HG03159 (cell line): Measurements from ENCODE around the gene SV2C.
"Not testable (repeated sequence)": the region's sequence is repeated elsewhere in the genome, so short reads cannot be mapped to it uniquely, and the experiment has no call there.

ENCODE experiments used
- ATAC-seq: cut with Tn5 transposase; IDR thresholded peaks from one replicate; pipeline ENCODE4 v1.9.1; 2021; ENCODE audit warnings: mild to moderate bottlenecking, moderate library complexity; ENCODE audit not compliant: unreplicated experiment

SV2C gene, protein sequence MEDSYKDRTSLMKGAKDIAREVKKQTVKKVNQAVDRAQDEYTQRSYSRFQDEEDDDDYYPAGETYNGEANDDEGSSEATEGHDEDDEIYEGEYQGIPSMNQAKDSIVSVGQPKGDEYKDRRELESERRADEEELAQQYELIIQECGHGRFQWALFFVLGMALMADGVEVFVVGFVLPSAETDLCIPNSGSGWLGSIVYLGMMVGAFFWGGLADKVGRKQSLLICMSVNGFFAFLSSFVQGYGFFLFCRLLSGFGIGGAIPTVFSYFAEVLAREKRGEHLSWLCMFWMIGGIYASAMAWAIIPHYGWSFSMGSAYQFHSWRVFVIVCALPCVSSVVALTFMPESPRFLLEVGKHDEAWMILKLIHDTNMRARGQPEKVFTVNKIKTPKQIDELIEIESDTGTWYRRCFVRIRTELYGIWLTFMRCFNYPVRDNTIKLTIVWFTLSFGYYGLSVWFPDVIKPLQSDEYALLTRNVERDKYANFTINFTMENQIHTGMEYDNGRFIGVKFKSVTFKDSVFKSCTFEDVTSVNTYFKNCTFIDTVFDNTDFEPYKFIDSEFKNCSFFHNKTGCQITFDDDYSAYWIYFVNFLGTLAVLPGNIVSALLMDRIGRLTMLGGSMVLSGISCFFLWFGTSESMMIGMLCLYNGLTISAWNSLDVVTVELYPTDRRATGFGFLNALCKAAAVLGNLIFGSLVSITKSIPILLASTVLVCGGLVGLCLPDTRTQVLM

DNA sequence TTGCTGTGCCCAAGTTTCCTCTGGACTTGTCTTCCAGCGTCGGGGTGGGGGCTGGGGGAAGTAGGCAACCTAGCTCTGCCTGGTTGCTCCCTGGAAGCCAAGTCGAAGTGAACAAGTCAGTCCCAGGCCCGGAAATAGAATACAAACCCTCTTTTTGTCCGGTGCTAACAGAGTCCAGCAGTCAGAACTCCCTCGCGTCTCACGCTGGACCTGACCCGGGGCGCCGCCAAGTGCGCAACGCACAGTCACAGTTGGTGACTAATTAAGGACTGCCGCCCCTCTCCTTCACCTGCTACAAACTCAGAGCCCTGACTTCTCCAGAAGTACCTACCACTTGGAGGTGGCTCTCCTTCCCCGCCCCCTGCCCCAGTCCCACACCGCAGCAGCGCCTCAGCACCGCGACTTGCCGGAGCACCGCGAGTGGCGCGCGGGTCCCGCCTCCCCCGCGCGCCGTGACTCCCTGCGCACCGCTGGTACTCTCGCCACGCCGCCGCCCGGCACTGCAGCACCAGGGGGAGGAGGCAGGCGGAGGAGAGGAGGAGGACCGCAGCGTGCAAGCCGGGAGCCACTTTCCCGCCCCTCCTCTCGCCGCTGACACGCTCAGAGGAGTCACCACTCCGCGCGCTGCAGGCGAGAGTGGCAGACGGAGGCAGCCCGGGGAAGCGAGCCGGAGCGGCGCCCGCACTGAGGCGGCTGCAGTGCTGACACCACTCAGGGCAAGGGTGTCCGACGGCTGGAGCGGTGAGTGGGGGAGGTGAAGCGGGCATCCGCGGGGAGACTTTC, at the start of gene SV2C:
Gene SV2C, plus strand, starts transcription at position 612 of the 783 bp plus-strand sequence. CDS start 48,368 bp downstream, outside the sequence.
- no peak for ATAC-seq

GRCh38 chr5:76037736-76038151, 45.4 kb upstream of the SV2C start:
- ATAC-seq: not testable (repeated sequence)

GRCh38 chr5:76038212-76038611, 45.0 kb upstream of the SV2C start:
- no peak for ATAC-seq

DNA sequence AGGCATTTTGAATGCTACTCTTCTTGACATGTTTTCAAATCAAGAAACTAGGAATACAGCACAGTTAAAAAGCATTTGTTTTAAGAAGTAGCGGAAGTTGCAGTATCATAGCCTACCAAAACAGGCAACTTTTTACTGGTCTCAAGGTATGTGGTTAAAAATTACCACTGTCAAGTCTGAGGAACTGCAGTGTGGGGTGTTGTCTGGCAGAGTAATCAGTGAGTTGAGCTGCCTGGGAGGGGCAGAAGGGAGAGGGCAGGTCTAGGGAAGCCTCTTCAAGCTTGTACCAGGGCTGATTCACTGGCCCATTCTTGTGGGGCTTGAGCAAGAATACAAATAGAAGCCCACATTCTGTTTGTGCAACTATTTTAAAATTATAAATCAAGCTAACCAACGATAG, 42.4 kb upstream of the SV2C start:
- ATAC-seq: no peak

GRCh38 chr5:76041863-76042262, 41.3 kb upstream of the SV2C start:
- no peak for ATAC-seq

DNA sequence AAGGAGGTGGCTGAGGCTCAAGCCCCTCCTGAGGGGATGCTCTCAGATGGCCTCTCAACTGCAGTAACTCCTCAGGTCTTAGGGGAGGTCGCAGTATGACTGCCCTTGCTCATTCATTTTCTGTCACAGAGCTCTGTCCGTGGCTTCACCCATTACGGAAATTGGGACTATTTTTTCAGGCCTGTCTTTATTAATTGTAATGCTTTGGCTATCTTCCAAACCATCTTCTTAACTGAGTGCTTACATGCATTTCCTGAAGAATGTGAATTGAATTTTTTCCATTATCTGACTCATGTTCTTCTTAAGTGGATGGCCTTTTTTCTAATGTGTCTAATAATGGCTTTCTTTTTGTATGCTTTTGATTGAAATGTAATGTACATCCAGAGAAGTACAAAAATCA, 36.4 kb upstream of the SV2C start:
- ATAC-seq: no peak

DNA sequence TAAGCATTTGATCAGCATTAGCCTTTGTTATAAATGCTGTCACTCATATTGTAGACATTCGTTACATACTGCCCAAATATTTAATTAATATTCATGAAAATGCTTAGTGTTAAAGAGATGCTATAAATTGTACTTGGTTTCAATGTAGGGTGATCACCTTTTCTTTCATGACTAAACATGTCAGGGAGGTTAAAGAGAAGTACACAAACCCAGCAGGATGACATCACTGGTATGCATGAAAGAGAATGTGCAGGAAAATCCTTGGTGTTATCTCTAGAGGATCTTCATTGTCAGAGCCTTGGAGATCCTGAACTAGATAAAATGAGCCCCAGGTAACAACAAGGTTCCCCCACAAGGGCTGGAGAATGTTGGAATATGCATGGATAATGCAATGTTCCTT, 33.0 kb upstream of the SV2C start:
- no peak for ATAC-seq

GRCh38 chr5:76062502-76063041, 20.6 kb upstream of the SV2C start:
- no peak for ATAC-seq

DNA sequence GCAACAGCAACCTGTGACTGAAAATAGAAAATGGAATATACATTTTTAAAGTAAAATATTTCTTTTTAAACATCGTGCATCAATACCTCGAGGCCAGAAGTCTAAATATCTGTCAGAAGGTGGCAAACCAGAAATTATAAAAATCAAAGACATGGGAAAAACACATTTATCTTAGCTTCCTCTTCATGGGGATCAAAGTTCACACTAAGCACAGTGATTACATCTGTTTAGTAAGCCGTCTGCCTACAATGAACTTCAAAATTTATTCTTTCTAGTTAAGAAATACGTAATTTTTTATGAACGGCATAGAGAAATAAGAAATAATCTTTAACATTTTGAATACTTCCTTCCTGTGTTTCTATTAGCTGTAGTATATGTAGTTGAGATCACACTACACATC, 17.9 kb upstream of the SV2C start:
- no peak for ATAC-seq

DNA sequence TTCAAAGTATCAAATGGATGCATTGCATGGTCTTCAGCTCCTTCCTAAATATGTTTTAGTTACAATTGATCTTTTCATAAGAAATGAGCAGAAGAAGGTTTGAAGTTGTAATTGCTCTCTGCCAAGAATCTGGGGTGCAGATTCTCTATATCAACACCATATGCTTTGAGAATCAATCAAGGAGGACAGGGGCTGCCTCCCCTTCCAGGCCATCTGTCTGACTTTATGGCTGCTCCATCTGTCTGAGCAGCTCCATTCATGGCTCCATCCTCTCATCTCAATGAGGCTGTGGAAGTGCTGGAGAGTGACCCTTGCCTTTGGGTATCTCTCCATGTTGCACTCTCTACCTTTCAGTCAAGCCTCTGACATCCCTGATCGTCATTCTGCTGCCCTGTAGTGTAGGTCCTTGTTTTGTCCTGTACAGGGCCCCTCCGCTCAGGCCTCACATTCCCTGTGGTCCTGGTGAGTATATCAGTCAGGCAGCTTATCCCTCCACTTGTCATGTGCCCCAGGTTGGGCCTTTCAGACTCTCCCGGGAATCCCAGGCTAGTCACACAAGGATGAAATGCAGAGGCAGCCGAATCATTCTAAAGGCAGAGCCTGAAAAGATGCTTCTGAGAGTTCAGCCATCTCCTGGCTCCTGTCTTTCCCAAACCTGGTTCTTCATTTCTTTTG, 14.0 kb upstream of the SV2C start:
- ATAC-seq: no peak

DNA sequence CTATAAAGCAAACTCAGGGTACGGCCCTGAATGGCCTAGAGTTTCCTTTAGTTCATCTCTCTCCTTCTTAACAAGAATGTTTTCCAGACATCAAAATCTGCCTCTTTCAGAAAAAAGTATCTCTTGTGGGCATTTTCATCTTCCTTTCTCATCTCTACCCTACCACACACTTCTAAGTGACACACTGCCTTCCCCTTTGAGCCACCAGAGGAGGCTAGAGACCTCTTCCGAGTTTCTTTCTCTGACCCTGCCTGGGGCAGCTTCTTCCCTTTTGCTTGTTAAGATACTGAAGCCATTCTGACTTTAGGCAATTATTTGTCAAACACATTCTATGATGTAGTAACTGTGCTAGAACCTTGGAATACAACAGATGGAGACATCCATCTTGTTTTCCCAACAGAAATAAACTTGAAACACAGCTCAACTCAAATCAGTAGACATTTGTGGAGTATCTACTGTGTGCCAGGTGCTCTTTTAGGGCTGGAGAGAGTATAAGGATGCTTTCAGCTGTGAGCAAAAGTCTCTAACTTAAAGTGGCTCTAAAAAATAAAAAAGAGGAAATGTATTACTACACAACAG, 8.6 kb upstream of the SV2C start:
- no peak for ATAC-seq

GRCh38 chr5:76081811-76082771, 1.1 kb upstream of the SV2C start:
- no peak for ATAC-seq

DNA sequence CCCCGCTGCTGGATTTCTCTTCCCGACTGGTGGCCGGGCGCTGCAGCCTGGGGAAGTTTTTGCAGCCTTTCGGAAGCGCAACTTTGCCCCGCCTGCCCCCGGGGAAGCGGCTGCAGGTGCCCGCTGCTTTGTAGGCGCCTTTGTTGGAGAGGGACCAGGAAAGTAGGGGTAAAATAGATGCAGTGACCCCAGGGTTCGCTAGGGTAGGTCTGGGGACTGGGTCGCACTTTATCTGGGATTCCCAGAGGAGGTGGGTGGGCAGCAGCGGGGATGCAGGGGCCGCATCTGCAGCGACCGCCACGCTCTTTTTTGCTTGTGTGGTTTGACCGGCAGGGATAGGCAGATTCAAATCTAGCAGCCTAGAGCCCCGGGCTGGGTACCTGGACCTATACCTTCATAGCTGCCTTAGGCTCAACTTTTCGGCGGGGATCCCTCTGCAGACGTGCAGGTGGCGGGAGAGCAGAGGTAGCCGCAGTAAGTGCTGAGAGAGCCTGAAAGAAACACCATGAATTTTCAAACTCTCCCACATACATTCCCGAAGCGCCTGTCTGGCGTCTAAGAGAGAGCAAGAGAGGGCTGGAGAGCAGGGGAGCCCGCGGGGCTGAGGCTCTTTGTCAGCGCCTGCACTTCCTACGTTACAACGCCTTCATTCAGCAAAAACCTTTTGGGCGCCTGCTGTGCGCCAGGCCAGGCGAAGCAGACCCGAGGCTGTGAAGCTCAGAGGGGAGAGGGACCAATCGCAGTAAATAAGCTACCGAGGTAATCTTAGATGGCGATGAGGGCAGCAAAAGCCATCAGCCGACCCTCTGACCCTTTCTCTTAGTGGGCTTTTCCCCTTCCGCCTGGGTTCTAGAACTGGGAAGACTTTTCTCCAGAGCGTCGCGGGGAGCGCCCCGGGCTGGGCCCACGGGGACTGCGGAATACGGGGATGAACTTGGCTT, 642 bp downstream of the SV2C start:
- no peak for ATAC-seq

DNA sequence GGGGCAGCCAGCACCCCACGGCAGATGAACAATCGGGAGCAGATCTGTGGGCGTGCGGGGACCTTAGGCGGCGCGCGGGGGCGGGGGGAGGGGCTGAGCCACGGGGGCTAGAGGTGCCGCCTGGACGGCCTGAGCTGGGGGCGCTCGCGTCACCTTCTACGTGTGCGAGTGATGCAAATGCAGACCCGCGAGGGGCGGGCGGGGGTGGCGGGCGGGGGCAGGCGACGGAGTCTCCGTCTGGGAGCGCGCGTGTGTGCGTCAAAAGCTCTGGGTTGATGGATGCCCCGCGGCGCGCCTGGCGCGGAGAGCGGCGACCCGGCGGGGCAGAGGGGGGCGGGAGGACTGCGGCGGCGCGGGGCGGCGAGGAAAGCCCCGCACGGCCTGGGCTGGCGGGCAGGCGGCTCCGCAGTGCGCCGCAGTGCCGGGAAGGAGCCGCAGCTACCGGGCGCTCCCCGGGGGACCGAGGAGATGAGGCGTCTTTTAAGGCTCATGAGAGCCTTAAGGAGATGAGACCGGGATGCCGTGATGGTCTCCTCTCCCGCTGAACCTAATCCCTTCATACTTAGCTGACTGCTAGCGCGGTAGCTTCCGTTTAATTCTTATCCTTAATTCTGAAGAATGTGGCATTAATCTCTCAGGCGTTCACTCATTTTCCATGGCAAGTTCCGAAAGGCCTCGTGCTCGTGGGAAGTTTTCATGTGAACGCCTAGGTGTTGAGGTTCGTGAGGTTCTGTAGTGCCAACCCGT, 1.5 kb downstream of the SV2C start:
- ATAC-seq: no peak

GRCh38 chr5:76085243-76085579, 2.0 kb downstream of the SV2C start:
- no peak for ATAC-seq

DNA sequence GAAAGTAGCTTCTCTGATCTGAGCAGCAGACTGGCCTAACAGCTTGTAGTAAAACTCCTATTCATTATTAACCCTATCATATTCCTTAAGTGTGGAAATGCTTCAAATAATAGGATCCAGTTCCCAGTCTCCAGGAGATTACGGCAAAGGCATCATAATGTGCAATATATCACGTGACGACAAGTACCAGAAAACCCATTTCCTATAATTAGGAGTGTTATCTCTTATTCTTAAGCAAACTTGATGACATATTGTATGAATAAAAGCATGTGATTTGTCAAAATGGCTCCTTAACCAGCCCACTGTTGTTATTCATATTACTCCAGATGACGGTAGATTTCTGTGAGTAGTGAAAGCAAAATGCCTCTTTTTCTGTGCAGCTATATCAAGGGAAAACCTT, 2.9 kb downstream of the SV2C start:
- no peak for ATAC-seq

GRCh38 chr5:76089156-76089555, 6.0 kb downstream of the SV2C start:
- not testable (repeated sequence) for ATAC-seq
